Subcutaneous abdominal adipose tissue (tissue), 5 donors: ENCODE data around the gene BHLHA15.

Source experiments
- H3K27ac ChIP-seq: one replicate; pipeline ENCODE4 v1.7.0; 2013; ENCODE audit warnings: low read depth, mild to moderate bottlenecking, inconsistent platforms, low read length, moderate library complexity
- H3K27me3 ChIP-seq, 5 donors: one replicate each; pipeline ENCODE4 v1.7.0; 2013; ENCODE audit warnings: low read length in 5 of 5, inconsistent platforms in 1 of 5; ENCODE audit not compliant: control insufficient read depth in 5 of 5, insufficient read depth in 4 of 5
- H3K36me3 ChIP-seq, 5 donors: one replicate each; pipeline ENCODE4 v1.7.0; 2013; ENCODE audit warnings: low read length in 5 of 5; ENCODE audit not compliant: control insufficient read depth in 5 of 5, insufficient read depth in 5 of 5
- H3K4me1 ChIP-seq, 5 donors: one replicate each; pipeline ENCODE4 v1.7.0; 2013; ENCODE audit warnings: low read length in 5 of 5, mild to moderate bottlenecking in 3 of 5, moderate library complexity in 1 of 5; ENCODE audit not compliant: control insufficient read depth in 5 of 5, insufficient read depth in 5 of 5
- H3K4me3 ChIP-seq, 5 donors: one replicate each; pipeline ENCODE4 v1.7.0; 2013; ENCODE audit warnings: low read length in 5 of 5, low read depth in 1 of 5
- H3K9ac ChIP-seq, 5 donors: one replicate each; pipeline ENCODE4 v1.7.0; 2013; ENCODE audit warnings: low read length in 5 of 5, mild to moderate bottlenecking in 4 of 5, moderate library complexity in 3 of 5
- H3K9me3 ChIP-seq, 5 donors: one replicate each; pipeline ENCODE4 v1.7.0; 2013; ENCODE audit warnings: low read length in 5 of 5; ENCODE audit not compliant: control insufficient read depth in 5 of 5
- donor health status: healthy.
- donor health status: healthy.
- donor health status: healthy.
- donor health status: healthy.
- donor health status: healthy.

BHLHA15 gene

GRCh38 chr7:98211221-98211675, at the start of gene BHLHA15:
Gene BHLHA15, plus strand, starts transcription at chr7:98211439. Its CDS starts 871 bp downstream, at chr7:98212310.
- Histone ChIP-seq H3K9me3 (no peaks in the 10 kb centered on the region), H3K36me3 (peaks cover 0 to 18% (median 18%) of the 10 kb centered on the region in 5 donors), H3K9ac (no peak within 1 kb of the TSS), H3K4me1 (peaks cover 0 to 18% (median 14%) of the 10 kb centered on the region in 5 donors), H3K27ac (no peak within 1 kb of the TSS), H3K27me3 (peaks cover 5 to 10% (median 6%) of the 10 kb centered on the region in 5 donors), H3K4me3 (peak within 1 kb of the TSS in 1 of 5 donors; percentile 35)

- Histone ChIP-seq H3K27ac (no peak overlapping the region), H3K4me1 (no peaks in the 10 kb centered on the region), H3K27me3 (no peaks in the 10 kb centered on the region), H3K4me3 (no peak overlapping the region), H3K36me3 (peaks cover 3 to 10% (median 8%) of the 10 kb centered on the region in 5 donors), H3K9ac (no peak overlapping the region), H3K9me3 (no peaks in the 10 kb centered on the region)
These were observed 48.5 kb upstream of the BHLHA15 start for GRCh38 chr7:98162758-98163157.

DNA sequence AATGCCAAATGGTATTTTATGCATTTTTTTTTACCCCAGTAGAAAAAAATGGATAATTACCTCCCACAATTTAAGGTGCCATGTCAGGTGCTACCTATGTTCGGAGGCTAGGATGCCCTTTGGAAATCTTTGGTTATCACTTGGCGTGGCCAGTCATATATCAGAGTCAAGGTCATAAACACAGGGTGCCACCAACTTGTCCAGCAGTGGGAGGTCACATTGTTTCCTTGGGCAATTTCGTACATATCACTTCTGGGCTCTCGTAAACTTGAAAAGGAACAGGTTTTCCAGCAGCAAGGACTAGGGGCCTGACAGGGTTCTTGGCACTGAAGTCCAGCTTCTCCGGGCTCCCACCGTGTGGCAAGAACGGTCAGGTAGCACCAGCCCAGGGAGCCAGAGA, 48.0 kb upstream of the BHLHA15 start:
- Histone ChIP-seq H3K27me3 (no peaks in the 10 kb centered on the region), H3K9me3 (no peaks in the 10 kb centered on the region), H3K27ac (no peak overlapping the region), H3K9ac (no peak overlapping the region), H3K4me3 (no peak overlapping the region), H3K4me1 (no peaks in the 10 kb centered on the region), H3K36me3 (peaks cover 3 to 10% (median 8%) of the 10 kb centered on the region in 5 donors)

DNA sequence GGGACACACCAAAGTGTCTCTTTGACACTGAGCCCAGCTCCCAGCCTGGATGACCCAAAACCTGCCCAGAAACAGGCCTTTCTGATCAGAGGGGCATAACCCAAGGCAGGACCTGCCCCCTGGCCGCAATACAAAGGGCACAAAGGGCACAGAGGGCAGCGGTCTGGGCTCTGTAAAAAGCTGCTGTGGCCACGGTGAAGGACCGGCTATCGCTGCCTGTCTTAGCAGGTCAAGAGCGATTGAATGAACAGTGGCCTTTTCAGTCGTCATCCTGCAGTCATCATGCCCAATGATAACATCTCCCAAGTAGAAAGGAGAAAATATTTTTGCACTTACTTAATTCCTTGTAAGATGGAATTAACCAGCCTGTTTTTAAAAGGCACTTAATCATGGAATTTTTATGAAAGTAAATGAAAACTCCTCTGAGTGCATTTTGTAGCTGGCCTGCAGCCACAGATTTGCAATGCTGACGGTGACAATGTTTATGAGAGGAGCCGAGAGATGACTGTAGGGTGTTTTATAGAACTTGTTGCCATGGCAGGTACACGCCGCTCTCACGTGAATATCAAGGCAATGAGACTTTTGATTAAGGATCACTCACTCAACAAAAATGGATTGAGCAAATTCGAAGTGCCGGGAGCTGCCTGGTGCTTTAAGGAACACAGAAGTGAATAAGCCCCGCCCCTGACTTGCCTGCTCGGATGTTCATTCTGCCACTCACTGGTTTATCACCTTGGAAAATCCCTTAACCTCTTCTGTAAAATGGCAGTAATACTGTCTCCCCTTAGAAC, 47.3 kb upstream of the BHLHA15 start:
- Histone ChIP-seq H3K36me3 (peaks cover 3 to 10% (median 8%) of the 10 kb centered on the region in 5 donors), H3K27me3 (no peaks in the 10 kb centered on the region), H3K4me3 (no peak overlapping the region), H3K27ac (no peak overlapping the region), H3K9ac (no peak overlapping the region), H3K9me3 (no peaks in the 10 kb centered on the region), H3K4me1 (no peaks in the 10 kb centered on the region)

DNA sequence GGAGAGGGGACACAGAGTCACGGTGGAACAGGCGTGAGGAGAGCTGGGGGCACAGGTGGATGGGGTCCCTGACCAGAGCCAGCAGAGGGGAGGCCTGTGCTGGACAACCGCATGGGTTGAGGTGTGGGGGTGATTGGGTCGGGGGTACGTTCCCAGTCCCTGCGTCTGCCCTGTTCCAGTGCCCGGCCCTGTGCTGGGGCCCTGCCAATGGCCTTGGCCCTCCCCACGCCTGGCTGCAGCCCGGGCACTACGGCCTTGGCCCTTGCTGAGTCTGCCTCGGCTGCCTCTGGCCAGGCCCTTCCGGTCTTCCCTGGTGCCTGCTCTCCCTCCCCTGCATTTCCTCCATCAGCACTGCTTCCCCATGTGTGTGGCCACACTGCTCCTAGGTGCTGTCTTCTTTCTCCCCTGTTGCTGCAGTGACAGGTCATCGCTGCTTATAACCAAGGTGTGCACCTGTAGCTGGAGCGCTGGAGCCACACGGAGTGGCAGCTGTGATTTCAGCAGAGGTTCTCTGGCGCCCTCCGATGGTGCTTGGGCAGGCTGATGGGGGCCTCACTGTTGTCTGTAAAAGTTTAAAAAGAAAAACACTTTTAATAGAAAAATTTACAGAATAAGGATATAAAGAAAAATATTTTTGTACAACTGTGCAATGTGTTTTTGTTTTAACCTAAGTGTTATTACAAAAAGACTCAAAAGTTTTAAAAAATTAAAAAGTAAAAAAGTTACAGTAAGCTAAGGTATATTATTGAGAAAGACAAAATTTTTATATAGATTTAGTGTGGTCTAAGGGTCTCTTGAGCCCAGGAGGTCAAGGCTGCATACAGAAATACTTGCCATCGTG, 45.2 kb upstream of the BHLHA15 start:
- Histone ChIP-seq H3K36me3 (peaks cover 0 to 6% (median 2%) of the 10 kb centered on the region in 5 donors), H3K4me3 (no peak overlapping the region), H3K9ac (no peak overlapping the region), H3K27ac (no peak overlapping the region), H3K4me1 (no peaks in the 10 kb centered on the region), H3K9me3 (no peaks in the 10 kb centered on the region), H3K27me3 (no peaks in the 10 kb centered on the region)

DNA sequence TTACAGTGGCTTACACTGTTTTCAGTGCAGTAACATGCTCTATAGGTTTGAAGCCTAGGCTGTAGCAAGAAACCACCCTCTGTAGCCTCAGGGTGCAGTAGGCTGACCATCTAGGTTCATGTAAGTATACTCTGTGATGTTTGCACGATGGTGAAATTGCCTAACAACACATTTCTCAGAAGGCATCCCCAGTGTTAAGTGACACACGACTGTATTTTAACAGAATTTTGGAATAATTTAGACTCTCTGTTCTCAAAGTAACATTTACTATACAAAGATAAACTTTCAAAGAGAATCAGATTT, 44.6 kb upstream of the BHLHA15 start:
- H3K27me3 ChIP-seq: no peaks in the 10 kb centered on the region
- no peak overlapping the region for H3K9ac ChIP-seq
- no peaks in the 10 kb centered on the region for H3K4me1 ChIP-seq
- peaks cover 0 to 9% (median 4%) of the 10 kb centered on the region in 5 donors for H3K36me3 ChIP-seq
- H3K27ac ChIP-seq: no peak overlapping the region
- no peaks in the 10 kb centered on the region for H3K9me3 ChIP-seq
- no peak overlapping the region for H3K4me3 ChIP-seq

DNA sequence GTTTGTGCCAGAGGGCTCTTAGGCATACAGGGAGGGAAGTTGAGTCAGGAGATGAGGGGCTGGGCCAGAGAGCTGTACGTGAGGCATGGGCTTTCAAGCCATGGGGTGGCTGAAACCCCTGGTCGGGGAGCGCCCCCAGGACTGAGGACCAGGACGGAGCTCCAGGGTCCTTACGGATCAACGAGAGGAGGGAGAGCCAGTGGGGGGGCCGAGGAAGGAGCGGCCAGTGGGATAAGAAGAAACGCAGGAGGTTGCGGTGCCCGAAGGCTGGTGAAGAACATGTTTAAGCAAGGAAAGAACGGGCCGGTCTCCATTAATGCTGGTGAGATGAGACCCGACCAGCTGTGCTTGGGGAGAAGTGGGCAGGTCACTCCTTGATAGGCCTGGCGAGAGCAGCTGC, 43.6 kb upstream of the BHLHA15 start:
- peaks cover 0 to 17% (median 10%) of the 10 kb centered on the region in 5 donors for H3K36me3 ChIP-seq
- no peaks in the 10 kb centered on the region for H3K27me3 ChIP-seq
- no peak overlapping the region for H3K9ac ChIP-seq
- no peaks in the 10 kb centered on the region for H3K4me1 ChIP-seq
- H3K9me3 ChIP-seq: no peaks in the 10 kb centered on the region
- H3K4me3 ChIP-seq: no peak overlapping the region
- no peak overlapping the region for H3K27ac ChIP-seq

DNA sequence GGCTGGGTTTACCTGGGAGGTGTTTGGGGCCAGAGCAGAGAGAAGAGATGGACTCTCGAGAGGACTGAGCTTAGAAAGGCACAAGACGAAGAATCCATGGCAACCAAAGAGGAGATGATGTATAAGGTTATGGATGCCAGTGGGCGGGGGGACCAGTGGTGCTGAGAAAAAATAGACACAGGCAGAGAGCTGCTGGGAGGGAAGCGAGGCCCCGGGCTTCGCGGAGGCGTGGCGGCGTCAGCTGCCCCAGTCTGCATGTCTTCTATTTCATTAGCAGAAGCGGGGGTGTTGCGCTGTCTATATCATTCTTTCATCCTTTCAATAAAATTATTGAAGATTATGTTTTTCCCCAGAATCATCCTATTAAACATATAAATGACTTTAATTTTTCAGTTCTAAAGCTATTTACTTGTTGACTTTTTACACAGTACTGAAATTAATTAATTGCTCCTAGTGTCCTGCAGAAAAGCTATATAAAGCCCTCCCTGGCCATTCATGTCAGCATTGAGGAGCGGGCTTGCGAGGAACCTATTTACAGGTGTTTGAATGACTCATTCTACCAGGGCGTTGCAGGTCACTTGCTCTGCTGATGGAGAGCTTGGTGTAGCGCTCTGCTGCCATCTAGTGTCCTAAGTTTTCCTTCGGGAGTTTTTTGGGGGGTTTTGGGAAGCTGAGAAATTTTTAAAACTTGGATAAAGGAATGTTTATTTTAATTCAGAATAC, 42.9 kb upstream of the BHLHA15 start:
- H3K9me3 ChIP-seq: no peaks in the 10 kb centered on the region
- H3K4me1 ChIP-seq: no peaks in the 10 kb centered on the region
- H3K27me3 ChIP-seq: no peaks in the 10 kb centered on the region
- no peak overlapping the region for H3K9ac ChIP-seq
- peaks cover 0 to 20% (median 10%) of the 10 kb centered on the region in 5 donors for H3K36me3 ChIP-seq
- H3K4me3 ChIP-seq: no peak overlapping the region
- no peak overlapping the region for H3K27ac ChIP-seq

DNA sequence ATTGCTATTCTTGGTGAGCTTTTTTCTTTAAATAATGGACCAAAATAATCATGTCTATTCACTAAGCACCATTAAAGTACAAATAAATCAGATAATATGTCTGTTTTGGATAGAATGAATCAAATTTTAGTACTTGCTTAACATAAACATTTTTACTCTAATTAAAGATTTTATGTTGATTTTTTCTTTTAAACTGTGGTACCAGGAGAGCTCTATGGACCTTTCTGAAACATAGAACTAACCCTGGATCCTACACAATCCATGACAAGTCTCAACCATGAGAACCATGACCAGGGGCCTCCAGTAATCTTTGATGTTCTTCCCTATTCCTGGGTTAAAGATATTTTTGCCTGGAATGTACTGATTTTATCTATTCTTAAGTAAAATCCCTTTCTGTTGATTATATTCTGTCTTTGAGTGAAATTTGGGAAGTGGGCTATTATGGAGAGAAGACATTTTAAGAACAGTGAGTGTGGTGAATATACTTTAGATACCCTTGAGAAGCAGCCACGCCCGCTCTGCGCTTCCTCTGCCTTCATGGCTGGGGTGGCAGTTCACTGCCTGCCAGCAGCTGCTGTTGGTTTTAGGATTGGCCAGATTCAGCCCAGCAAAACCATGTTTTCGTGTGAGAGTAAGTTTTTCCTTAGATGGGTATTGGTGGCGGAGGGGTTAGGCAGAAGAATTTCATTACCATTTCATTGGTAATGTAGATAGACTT, 42.2 kb upstream of the BHLHA15 start:
- no peaks in the 10 kb centered on the region for H3K4me1 ChIP-seq
- no peak overlapping the region for H3K27ac ChIP-seq
- no peaks in the 10 kb centered on the region for H3K9me3 ChIP-seq
- no peaks in the 10 kb centered on the region for H3K27me3 ChIP-seq
- no peak overlapping the region for H3K9ac ChIP-seq
- peaks cover 0 to 20% (median 10%) of the 10 kb centered on the region in 5 donors for H3K36me3 ChIP-seq
- H3K4me3 ChIP-seq: no peak overlapping the region
